Effector memory CD8-positive, alpha-beta T cell (primary cell): ENCODE results near the gene MATK.
"Not testable (repeated sequence)": the region's sequence is repeated elsewhere in the genome, so short reads cannot be mapped to it uniquely, and the experiment has no call there.

ENCODE experiments used
- ATAC-seq: fragments of 150-1000 bp; cut with Tn5 transposase; replicated peaks from 2 replicates; pipeline ENCODE4 v1.10.0; 2021; ENCODE audit warnings: mild to moderate bottlenecking, moderate library complexity
- DNase-seq, 3 experiments: peaks; one replicate each; pipeline ENCODE4 v3.0.0; 2021
- H3K27ac Mint-ChIP-seq, 2 donors: one replicate each; pipeline ENCODE4 v1.8.0; 2022; ENCODE audit warnings: mild to moderate bottlenecking in 2 of 2, mixed read lengths in 2 of 2, moderate library complexity in 2 of 2
- H3K27me3 Mint-ChIP-seq, 2 donors: one replicate each; pipeline ENCODE4 v1.8.0; 2022; ENCODE audit warnings: mixed read lengths in 2 of 2
- H3K36me3 Mint-ChIP-seq: one replicate; pipeline ENCODE4 v1.8.0; 2022; ENCODE audit warnings: mild to moderate bottlenecking, moderate library complexity, mixed read lengths; ENCODE audit not compliant: insufficient read depth
- H3K4me1 Mint-ChIP-seq, 2 donors: one replicate each; pipeline ENCODE4 v1.8.0; 2022; ENCODE audit warnings: low read depth in 2 of 2, mixed read lengths in 2 of 2
- H3K4me3 Mint-ChIP-seq, 2 donors: one replicate each; pipeline ENCODE4 v1.8.0; 2022; ENCODE audit warnings: mild to moderate bottlenecking in 2 of 2, mixed read lengths in 2 of 2, moderate library complexity in 2 of 2
- H3K9me3 Mint-ChIP-seq, 2 donors: one replicate each; pipeline ENCODE4 v1.8.0; 2022; ENCODE audit warnings: mixed read lengths in 2 of 2

The MATK gene

DNA sequence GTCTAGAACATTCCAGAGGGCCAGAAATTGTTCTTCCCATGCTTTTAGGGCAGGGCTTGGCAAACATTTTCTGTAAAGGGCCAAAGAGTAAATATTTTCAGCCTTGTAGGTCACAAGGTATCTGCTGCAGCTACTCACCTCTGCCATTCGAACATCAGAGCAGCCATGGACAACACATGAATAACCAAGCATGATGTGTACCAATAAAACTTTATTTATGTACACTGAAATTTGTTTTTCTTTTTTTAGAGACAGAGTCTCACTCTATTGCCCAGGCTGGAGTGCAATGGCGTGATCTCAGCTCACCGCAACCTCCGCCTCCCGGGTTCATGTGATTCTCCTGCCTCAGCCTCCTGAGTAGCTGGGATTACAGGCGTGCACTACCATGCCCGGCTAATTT, 28.5 kb downstream of the MATK start:
- Mint-ChIP-seq H3K4me1 (peaks cover 26 to 33% of the 10 kb centered on the region in 2 donors), H3K36me3 (peaks cover 43% of the 10 kb centered on the region)
- not testable (repeated sequence) for H3K4me3 Mint-ChIP-seq, H3K9me3 Mint-ChIP-seq, ATAC-seq, H3K27ac Mint-ChIP-seq, H3K27me3 Mint-ChIP-seq, DNase-seq

GRCh38 chr19:3753631-3754410, 32.4 kb downstream of the MATK start:
- H3K27ac Mint-ChIP-seq: peak overlapping the region in 1 of 2 donors; percentile 70
- peaks cover 9 to 15% of the 10 kb centered on the region in 2 donors for H3K4me1 Mint-ChIP-seq
- DNase-seq (no peak), ATAC-seq (no peak)
- H3K4me3 Mint-ChIP-seq: no peak overlapping the region
- H3K36me3 Mint-ChIP-seq: peaks cover 30% of the 10 kb centered on the region
- H3K9me3 Mint-ChIP-seq: no peaks in the 10 kb centered on the region
- no peaks in the 10 kb centered on the region for H3K27me3 Mint-ChIP-seq

GRCh38 chr19:3752492-3752891, 33.7 kb downstream of the MATK start:
- Mint-ChIP-seq H3K4me1 (peaks cover 9 to 15% of the 10 kb centered on the region in 2 donors), H3K27me3 (no peaks in the 10 kb centered on the region), H3K27ac (no peak overlapping the region), H3K9me3 (no peaks in the 10 kb centered on the region), H3K4me3 (no peak overlapping the region), H3K36me3 (peaks cover 22% of the 10 kb centered on the region)
- ATAC-seq (no peak), DNase-seq (no peak)

- no peaks in the 10 kb centered on the region for H3K9me3 Mint-ChIP-seq
- no peak for ATAC-seq
Measured at GRCh38 chr19:3751236-3751635, 34.9 kb downstream of the MATK start.

DNA sequence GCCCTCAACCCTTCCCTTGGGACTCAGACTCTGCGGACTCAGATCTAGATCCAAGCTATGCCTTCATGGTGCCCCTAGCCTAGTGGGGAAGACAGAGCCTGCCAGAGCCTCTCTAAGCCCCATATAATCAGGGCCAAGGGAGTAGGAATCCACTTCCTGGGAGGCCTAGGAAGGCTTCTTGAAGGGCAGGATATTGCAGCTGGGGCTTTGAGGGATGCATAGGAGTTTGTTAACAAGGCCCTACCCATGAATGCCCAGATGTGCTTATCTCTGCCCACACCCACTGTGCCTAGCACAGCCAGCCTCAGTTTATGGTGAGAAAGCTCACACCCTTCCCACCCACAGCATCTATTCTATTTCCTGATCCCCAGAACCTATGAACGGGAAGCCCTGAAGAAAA, 36.0 kb downstream of the MATK start:
- peaks cover 5 to 6% of the 10 kb centered on the region in 2 donors for H3K4me1 Mint-ChIP-seq
- no peak overlapping the region for H3K27ac Mint-ChIP-seq
- ATAC-seq (no peak), DNase-seq (no peak)
- H3K27me3 Mint-ChIP-seq: no peaks in the 10 kb centered on the region
- H3K4me3 Mint-ChIP-seq: no peak overlapping the region
- no peaks in the 10 kb centered on the region for H3K9me3 Mint-ChIP-seq
- H3K36me3 Mint-ChIP-seq: peaks cover 10% of the 10 kb centered on the region

More at GRCh38 chr19:3751236-3751635, 34.9 kb downstream of the MATK start:
- no peak overlapping the region for H3K4me3 Mint-ChIP-seq
- H3K27ac Mint-ChIP-seq: no peak overlapping the region
- no peak for DNase-seq
- peaks cover 15% of the 10 kb centered on the region for H3K36me3 Mint-ChIP-seq
- H3K27me3 Mint-ChIP-seq: no peaks in the 10 kb centered on the region
- H3K4me1 Mint-ChIP-seq: peaks cover 9 to 15% of the 10 kb centered on the region in 2 donors

- Mint-ChIP-seq H3K27me3 (no peaks in the 10 kb centered on the region), H3K9me3 (no peaks in the 10 kb centered on the region), H3K36me3 (peaks cover 10% of the 10 kb centered on the region), H3K27ac (no peak overlapping the region), H3K4me3 (no peak overlapping the region), H3K4me1 (no peaks in the 10 kb centered on the region)
- DNase-seq (no peak), ATAC-seq (no peak)
Measured at GRCh38 chr19:3748965-3749364, 37.2 kb downstream of the MATK start.

GRCh38 chr19:3746371-3747056, 39.7 kb downstream of the MATK start:
- H3K36me3 Mint-ChIP-seq: peaks cover 10% of the 10 kb centered on the region
- DNase-seq (no peak), ATAC-seq (no peak)
- H3K27me3 Mint-ChIP-seq: no peaks in the 10 kb centered on the region
- no peaks in the 10 kb centered on the region for H3K4me1 Mint-ChIP-seq
- H3K9me3 Mint-ChIP-seq: no peaks in the 10 kb centered on the region
- no peak overlapping the region for H3K4me3 Mint-ChIP-seq
- H3K27ac Mint-ChIP-seq: peak overlapping the region in 1 of 2 donors; percentile 25

- no peaks in the 10 kb centered on the region for H3K27me3 Mint-ChIP-seq
- DNase-seq (no peak), ATAC-seq (no peak)
- peaks cover 6% of the 10 kb centered on the region for H3K36me3 Mint-ChIP-seq
- no peaks in the 10 kb centered on the region for H3K9me3 Mint-ChIP-seq
- H3K27ac Mint-ChIP-seq: no peak overlapping the region
- H3K4me1 Mint-ChIP-seq: no peaks in the 10 kb centered on the region
- H3K4me3 Mint-ChIP-seq: no peak overlapping the region
Measured at GRCh38 chr19:3745363-3746045, 40.7 kb downstream of the MATK start.

GRCh38 chr19:3743486-3743885, 42.7 kb downstream of the MATK start:
- no peak for DNase-seq
- H3K36me3 Mint-ChIP-seq: no peaks in the 10 kb centered on the region
- H3K4me3 Mint-ChIP-seq: no peak overlapping the region
- no peaks in the 10 kb centered on the region for H3K9me3 Mint-ChIP-seq
- H3K27ac Mint-ChIP-seq: no peak overlapping the region
- H3K4me1 Mint-ChIP-seq: no peaks in the 10 kb centered on the region
- H3K27me3 Mint-ChIP-seq: no peaks in the 10 kb centered on the region
- ATAC-seq: no peak

GRCh38 chr19:3740431-3740830, 45.8 kb downstream of the MATK start:
- Mint-ChIP-seq H3K4me1 (no peaks in the 10 kb centered on the region), H3K27ac (no peak overlapping the region), H3K4me3 (no peak overlapping the region), H3K36me3 (peaks cover 4% of the 10 kb centered on the region), H3K27me3 (peaks cover 0 to 6% of the 10 kb centered on the region in 2 donors), H3K9me3 (no peaks in the 10 kb centered on the region)
- ATAC-seq: no peak
- no peak for DNase-seq

- no peak overlapping the region for H3K4me3 Mint-ChIP-seq
- H3K9me3 Mint-ChIP-seq: no peaks in the 10 kb centered on the region
- peaks cover 0 to 6% of the 10 kb centered on the region in 2 donors for H3K27me3 Mint-ChIP-seq
- DNase-seq (no peak), ATAC-seq (no peak)
- H3K36me3 Mint-ChIP-seq: peaks cover 7% of the 10 kb centered on the region
- H3K27ac Mint-ChIP-seq: peak overlapping the region in 1 of 2 donors; percentile 58
- H3K4me1 Mint-ChIP-seq: no peaks in the 10 kb centered on the region
Measured at GRCh38 chr19:3738477-3739220, 47.5 kb downstream of the MATK start.

GRCh38 chr19:3737487-3738205, 48.5 kb downstream of the MATK start:
- DNase-seq (no peak), ATAC-seq (no peak)
- no peaks in the 10 kb centered on the region for H3K9me3 Mint-ChIP-seq
- no peak overlapping the region for H3K4me3 Mint-ChIP-seq
- H3K4me1 Mint-ChIP-seq: no peaks in the 10 kb centered on the region
- H3K27ac Mint-ChIP-seq: no peak overlapping the region
- peaks cover 0 to 6% of the 10 kb centered on the region in 2 donors for H3K27me3 Mint-ChIP-seq
- peaks cover 7% of the 10 kb centered on the region for H3K36me3 Mint-ChIP-seq
